GM18505 (cell line): Measurements from ENCODE around the gene SIRT2.

Experiments used
- ATAC-seq: cut with Tn5 transposase; IDR thresholded peaks from one replicate; pipeline ENCODE4 v1.9.1; 2021; ENCODE audit not compliant: unreplicated experiment
- POLR2A ChIP-seq: IDR thresholded peaks from 4 replicates; pipeline ENCODE4 v1.6.1; 2011; ENCODE audit warnings: borderline replicate concordance; ENCODE audit not compliant: insufficient read depth, insufficient read length; ENCODE audit errors: extremely low read depth

Gene SIRT2

DNA sequence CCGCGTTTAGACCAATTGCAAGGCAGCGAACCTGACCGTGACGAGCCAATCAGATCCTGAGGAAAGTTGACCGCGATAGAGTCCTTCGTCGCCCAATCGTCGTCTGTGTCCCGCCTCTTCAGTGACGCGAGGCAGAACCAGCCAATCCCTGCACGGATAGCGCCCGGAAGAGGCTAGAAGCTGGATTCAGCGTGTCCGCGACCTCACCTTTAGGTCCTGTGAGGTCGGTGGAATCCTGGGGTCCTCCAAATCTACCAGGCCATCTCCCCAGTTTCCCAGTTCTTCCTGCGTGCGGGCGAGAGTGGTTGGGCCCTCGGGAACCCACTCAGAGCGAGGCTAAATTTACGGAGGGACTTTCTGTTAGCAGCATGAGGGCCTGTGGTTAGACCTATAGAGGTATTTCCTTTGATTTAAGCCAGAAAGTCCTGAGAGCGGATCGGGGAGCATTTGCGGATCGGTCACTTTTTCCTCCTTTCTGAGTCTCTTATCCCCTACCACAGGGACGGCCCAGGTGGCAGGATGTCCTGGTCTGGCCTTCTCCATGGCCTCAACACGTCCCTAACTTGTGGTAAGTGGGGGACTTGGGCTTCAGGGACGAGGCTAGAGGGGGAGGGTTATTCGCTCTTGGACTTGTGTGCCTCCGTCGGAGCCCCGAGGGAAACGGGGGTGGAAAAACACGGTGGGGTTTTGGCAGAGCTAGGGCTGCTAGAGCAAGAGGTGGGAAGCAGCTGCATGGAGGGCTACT lies 31.5 kb upstream of the SIRT2 start, which contains the start of gene MRPS12:
Gene MRPS12 (plus strand): TSS at position 169 of the 745 bp plus-strand sequence. CDS start 351 bp downstream, at position 520.
- peak; percentile 91 for TF ChIP-seq POLR2A
- peak; percentile 84 for ATAC-seq

DNA sequence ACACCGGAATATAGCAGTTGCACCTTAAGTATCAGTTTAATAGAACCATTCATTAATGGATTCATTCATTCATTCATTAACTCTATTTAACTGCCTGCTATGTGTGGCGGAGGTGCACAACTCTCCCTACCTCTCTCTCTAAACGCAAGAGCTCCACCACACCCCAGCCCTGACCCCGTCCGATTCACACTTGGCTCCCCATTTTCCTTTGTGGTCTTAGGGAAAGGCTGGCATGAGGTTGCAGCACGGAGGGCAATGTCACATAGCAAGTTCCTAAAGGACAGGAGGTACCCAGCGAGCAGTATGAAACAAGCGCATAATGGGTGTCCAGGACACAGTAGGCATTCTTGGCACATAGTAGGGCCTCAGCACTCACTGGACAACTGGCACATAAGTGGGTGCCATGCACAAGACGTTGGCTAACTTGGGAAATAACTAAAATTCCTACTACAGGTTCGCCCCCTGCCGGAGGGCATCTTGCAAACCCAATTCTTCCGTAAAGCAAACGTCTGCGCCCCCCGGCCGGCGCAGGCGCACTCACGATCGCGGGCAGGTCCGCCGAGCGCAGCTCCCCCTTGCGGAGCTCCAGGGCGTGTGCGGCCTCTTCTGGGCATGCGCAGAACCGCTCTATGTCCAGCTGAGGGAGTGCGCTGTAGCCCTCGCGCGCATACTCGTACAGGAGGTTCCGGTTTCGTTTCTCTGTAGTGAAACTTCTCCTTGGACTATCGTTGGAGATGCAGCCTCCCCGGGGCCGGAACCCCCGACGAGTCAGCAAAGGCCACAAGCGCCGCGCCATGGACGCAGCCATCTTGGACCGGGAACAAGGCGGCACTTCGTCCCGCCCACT lies 30.7 kb upstream of the SIRT2 start, which contains the start of gene SARS2:
Gene SARS2 (minus strand): TSS at position 835 of the 847 bp plus-strand sequence. CDS start 27 bp downstream, at position 808.
- TF ChIP-seq POLR2A: no peak
- peak; percentile 77 for ATAC-seq

- no peak for TF ChIP-seq POLR2A
- ATAC-seq: no peak
Observed at GRCh38 chr19:38928391-38929001, 29.1 kb upstream of the SIRT2 start.

- ATAC-seq: no peak
- no peak for TF ChIP-seq POLR2A
Observed at GRCh38 chr19:38924388-38924787, 25.0 kb upstream of the SIRT2 start.

GRCh38 chr19:38922482-38922881 lies 23.1 kb upstream of the SIRT2 start:
- no peak for TF ChIP-seq POLR2A
- ATAC-seq: no peak

DNA sequence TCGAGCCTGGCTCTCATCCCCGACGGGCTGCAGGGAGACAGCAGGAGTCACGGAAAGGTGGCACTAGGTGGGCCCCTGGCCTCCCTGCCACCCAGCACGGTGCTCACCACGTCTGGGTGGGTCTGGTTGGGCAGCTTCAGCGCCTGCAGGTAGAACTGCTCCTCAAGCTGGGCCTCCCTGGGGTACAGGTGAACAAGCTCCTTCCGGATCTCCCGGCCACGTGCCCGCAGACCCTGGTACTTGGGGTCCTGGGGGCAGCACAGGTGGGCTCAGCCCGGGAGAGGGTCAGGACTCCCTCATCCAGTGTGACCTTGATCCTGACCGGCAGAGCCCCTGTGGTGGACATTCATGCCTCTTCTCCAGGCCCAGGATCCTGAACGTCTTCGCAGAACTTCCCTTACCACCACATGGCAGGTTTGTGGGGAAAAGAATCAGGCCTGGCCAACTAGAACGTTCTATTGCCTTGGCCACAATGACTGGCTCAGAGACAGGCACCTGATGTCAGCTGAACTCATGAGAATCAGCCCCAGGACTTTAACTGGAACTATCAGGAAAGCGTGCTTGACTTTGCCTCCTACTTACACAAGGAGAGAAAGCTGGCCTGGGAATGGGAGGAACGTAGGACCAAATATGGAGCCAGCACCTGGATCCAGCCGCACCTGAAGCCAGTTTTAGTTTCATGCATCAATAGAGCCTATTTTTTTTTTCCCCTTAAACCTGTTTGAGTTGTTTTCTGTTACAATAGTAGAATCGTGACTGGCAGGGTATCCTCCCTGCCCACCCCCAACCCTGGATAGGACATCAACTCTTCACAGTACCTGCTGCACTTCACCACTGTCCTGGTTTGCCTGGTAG lies 22.2 kb upstream of the SIRT2 start:
- TF ChIP-seq POLR2A: no peak
- ATAC-seq: no peak

DNA sequence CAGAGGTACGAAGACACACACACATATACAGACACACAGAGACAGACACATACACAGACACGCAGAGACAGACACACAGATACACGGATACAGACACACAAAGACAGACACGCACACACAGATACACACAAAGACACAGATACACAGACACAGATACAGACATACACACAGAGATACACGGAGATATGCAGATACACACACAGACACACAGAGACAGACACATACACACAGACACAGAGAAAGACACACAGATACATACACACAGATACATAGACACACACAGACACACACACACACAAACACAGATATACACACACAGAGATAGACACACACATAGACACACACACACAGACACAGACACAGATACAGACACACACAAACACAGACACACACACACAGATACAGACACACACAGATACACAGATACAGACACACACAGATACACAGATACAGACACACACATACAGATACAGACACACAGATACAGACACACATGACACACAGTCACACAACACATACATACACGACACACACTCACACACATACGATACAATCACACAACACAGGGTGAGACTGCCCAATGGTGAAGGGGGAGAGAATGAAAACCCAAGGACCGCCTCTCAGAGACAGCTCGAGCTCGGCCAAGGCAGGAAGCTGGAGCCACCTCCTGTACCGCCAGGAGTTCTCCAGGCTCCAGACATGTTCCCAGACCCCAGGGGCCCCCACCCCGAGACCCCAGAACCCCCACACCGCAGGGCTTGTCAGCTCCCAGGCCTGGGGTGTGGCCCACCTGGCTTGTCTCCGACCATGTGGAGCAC lies 21.4 kb upstream of the SIRT2 start:
- no peak for TF ChIP-seq POLR2A
- ATAC-seq: no peak

GRCh38 chr19:38919837-38920601 lies 20.6 kb upstream of the SIRT2 start:
- ATAC-seq: no peak
- TF ChIP-seq POLR2A: no peak

GRCh38 chr19:38918526-38918925 lies 19.1 kb upstream of the SIRT2 start:
- no peak for ATAC-seq
- TF ChIP-seq POLR2A: no peak

- no peak for TF ChIP-seq POLR2A
- ATAC-seq: no peak
Observed at GRCh38 chr19:38917921-38918491, 18.6 kb upstream of the SIRT2 start.

DNA sequence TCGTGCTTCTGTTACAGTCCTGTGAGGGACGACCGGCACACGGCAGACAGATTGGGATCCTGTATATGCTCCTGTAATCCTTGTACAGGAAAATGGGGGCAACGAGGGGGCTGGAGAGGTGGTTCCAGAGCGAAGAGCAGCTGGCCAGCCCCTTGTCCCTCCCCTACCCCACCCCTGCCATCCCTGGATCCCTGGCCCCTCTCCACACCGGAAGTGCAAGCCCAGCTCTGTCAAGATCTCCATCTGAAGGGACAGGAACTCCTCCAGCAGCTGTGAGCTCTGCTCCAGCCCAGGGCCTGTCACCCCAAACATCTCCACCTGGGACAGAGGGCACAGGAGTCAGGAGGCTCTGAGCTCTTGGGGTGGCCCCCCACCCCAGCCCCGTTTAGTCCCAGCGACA lies 18.1 kb upstream of the SIRT2 start:
- no peak for ATAC-seq
- no peak for TF ChIP-seq POLR2A
